ENCODE data around the gene GPN2. TPM values are rescaled to one million over a fixed set of nuclear protein-coding genes. Genes with fewer than 3 reads are reported as not detected.

GPN2 gene
- total and polyA plus RNA-seq, 9 of the 15 experiments (the other 6 are each of a cell fraction or from before 2014, with no cell fraction given), result 9.9 to 58.8 (median 20.4) TPM

GRCh38 chr1:26921540-26922430 is 31.7 kb upstream of the GPN2 start, which contains the start of gene NUDC (continued):
- TF ChIP-seq FUS (optimal IDR thresholded peaks at IDR 0.05; ENCODE audit: low read depth, low read length) (no peak), ARHGAP35 (IDR thresholded peaks at IDR 0.05; ENCODE audit: partially characterized antibody) (no peak), PRMT5 (CRISPR knock-in tag; IDR thresholded peaks at IDR 0.05) (peak; percentile 77; the same call in 1 of the 2 replicates), RFX7 (CRISPR knock-in tag; IDR thresholded peaks at IDR 0.05) (0 out of 2 replicates have a peak, but pooled peaks have one; percentile 68), U2AF2 (optimal IDR thresholded peaks at IDR 0.05; ENCODE audit: low read depth, low read length) (no peak), HBP1 (CRISPR knock-in tag; IDR thresholded peaks at IDR 0.05) (no peak), STAG1 (CRISPR knock-in tag; IDR thresholded peaks at IDR 0.05; ENCODE audit: borderline replicate concordance) (peak; percentile 45; the same call in 1 of the 2 replicates), SIN3A (IDR thresholded peaks at IDR 0.05; ENCODE audit: borderline replicate concordance in 2 of 2, control insufficient read depth in 1 of 2, low read depth in 2 of 2, low read length in 2 of 2) (peak; percentile 13 to 76; a peak in 2 of 4 replicates), RFX5 (IDR thresholded peaks at IDR 0.05; ENCODE audit: low read depth, low read length) (no peak), KHSRP (IDR thresholded peaks at IDR 0.05) (no peak), MAZ (CRISPR knock-in tag; conservative IDR thresholded peaks at IDR 0.05 in 1 of 2, IDR thresholded peaks at IDR 0.05 in 1 of 2) (peak; percentile 66 to 70), AFF1 (IDR thresholded peaks at IDR 0.05; ENCODE audit: low read depth in 1 of 2, partially characterized antibody in 2 of 2) (no peak), THRB (CRISPR knock-in tag; conservative IDR thresholded peaks at IDR 0.05) (0 out of 2 replicates have a peak, but pooled peaks have one; percentile 27), MAX (CRISPR knock-in tag; IDR thresholded peaks at IDR 0.05) (peak; percentile 96), HMGN3 (IDR thresholded peaks at IDR 0.05; ENCODE audit: borderline replicate concordance, extremely low read depth, insufficient read length, low read depth, low read length) (peak; percentile 87), ZKSCAN3 (CRISPR knock-in tag; IDR thresholded peaks at IDR 0.05) (no peak), ZNF583 (CRISPR knock-in tag; IDR thresholded peaks at IDR 0.05) (0 out of 2 replicates have a peak, but pooled peaks have one; percentile 36), RBM39 (optimal IDR thresholded peaks at IDR 0.05; ENCODE audit: low read depth, low read length) (no peak), EGR1 (conservative IDR thresholded peaks at IDR 0.05) (no peak; the same call in 1 of the 2 replicates), ZNF76 (CRISPR knock-in tag; IDR thresholded peaks at IDR 0.05; ENCODE audit: borderline replicate concordance) (no peak)

Data from K562 (cell line).